ENCODE measurements around the gene ITPR1.

The ITPR1 gene

GRCh38 chr3:4724051-4724629 is 231.0 kb downstream of the ITPR1 start:
- no peak for DNase-seq

DNA sequence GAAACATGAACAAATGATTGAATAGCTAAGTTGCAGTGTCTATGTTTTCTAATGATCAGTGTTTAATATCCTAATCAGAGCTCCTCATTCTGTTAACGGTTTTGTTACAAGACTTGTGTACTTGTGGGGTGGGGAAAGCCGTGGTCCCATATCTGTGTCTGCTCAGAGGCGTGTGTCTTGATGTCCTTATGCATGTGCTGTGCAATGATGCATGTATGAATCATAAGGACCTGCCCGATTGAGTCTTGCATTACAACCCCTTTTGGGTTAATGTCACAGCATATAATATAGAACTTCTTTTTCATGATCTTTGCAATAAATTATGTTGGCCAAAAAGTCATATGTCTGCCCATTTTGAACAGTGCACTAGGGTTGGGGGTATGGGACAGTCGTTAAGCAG is 233.4 kb downstream of the ITPR1 start:
- DNase-seq, result no peak

GRCh38 chr3:4729061-4729973 is 236.2 kb downstream of the ITPR1 start:
- DNase-seq, result no peak

GRCh38 chr3:4730719-4731118 is 237.6 kb downstream of the ITPR1 start:
- DNase-seq, result no peak

DNA sequence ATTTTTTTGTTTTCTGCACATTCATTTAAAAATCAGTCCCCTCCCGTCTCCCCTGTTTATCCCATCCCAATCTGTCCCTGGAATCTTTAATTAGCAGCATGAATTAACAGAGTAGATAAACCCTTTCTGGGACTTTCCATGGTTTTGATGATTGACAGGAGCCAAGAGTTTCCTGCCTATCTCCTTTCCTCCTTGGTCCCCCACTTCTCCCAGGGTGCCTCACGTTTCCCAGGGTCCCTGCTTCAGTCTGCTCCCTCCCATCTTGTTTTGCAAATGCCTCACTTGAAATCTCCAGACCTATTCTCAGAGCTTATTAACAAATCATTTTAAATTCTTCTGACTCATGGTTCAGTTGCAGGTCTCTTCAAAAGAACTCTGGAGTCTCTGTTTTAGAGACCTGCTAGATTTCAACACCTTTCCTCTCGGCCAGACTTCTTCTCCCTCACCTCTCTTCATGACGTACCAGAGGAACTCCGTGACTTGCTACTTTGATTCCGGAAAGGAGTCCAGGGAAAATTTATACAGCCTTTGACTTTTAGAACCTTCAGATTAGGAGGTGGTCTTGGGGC is 238.5 kb downstream of the ITPR1 start:
- no peak for DNase-seq

DNA sequence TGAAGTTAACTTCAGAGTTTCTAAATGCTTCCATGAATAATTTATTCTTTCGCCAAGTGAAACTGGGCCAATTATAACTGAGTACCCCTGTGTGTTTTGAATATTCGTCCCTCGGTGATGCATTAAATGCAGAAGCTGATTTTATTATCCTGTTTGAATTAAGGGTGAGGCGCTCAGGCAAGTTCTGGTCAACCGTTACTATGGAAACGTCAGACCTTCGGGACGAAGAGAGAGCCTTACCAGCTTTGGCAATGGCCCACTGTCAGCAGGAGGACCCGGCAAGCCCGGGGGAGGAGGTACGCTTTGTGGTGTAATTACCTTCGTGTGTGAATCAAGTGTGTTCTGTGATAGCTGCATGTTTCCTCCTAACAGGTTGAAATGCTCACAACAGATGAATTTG is 239.8 kb downstream of the ITPR1 start:
- no peak for DNase-seq

- no peak for DNase-seq
Measured at GRCh38 chr3:4734454-4734853, 241.3 kb downstream of the ITPR1 start.

GRCh38 chr3:4735243-4735642 is 242.1 kb downstream of the ITPR1 start:
- DNase-seq, result no peak

DNA sequence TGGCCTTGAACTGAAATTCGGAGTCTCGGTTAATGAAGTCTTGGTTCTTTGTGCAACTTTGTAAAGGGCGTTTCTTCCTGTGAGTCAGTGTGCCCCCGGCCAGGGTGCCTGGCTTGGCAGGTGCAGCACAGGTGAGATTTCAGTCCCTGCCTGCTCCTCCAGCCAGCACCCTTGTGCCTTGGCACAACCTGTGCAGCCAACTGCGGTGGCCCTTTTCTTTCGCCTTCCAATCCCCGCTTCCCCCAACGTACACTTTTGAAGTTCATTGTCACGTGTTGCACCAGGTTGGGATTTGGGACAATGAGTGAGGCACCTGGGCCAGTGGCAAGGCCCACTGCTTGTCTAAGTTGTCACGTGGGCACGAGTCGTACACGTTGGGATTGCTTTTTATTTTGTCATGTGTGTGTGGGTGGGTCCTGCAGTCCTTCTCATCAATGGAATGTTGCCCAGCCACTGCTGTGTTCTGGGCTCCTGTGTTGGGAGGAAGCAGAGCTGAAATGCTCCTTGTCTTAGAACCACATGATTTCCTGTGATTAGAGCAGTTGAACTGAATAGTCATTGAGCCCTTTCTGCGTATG is 243.2 kb downstream of the ITPR1 start:
- no peak for DNase-seq

DNA sequence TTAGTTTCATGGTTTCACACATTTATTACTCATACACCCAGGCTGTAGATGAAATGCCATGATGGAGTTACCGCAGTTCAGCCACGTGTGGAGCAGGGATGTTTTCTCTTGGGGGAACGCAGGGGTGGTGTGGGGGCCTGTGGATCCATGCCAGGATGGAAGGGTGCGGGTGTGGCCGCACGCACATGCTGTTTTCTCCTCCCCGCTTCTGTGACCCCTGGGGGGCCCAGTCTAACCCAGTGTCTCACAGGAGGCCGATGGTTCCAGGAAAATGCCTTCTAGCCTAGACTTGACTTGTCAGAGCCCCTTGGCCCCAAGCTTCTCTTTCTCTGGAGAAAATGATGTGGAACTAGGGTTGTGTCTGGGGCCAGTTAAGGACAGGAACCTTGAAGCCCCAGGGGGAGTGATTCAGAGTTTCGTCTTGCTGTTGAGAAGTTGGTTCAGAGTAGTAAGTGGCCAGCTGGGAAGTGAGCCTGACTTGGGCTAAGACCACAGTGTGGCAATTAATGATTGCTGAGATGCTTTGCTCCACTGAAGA is 245.7 kb downstream of the ITPR1 start:
- DNase-seq, result no peak

DNA sequence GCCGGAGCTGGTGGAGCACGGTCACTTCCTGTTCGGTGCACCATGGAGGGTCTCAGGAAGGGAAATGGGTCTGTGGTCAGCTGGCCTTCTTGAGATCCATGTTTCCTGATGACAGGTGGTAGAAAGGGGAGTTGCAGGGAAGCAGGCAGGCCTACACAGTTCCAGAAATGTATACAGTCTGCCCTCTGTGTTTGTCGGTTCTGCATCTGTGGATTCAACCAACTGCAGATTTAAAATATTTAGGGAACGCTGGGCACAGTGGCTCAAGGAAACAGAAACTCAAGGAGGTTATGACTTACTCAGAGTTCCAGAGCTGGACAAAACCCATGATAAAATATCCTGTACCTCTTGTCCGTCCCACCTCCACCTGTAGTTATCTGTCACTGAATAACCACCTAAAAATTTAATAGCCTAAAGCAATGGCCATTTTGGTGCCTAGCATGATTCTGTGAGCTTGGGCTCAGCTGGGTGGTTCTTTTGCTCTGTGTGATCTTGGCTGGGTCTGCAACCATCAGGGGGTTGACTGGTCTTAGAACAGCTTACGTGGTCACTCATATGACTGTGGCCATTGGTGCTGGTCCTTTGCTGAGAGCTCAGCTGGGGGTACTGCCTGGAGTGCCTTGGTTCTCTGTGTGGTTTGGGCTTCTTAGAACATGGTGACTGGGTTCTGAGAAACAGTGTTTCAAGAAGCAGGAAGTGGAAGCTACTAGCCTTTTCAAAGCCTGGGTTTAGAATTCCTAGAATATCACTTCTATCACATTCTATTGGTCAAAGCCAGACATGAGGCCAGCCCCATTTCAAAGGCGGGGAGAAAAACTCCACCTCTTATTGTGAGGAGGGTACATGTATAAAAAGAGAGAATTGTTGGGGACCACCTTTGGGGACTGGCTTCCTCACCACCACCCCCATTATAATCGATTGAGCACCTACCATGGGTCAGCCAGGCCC is 246.4 kb downstream of the ITPR1 start:
- no peak for DNase-seq

DNA sequence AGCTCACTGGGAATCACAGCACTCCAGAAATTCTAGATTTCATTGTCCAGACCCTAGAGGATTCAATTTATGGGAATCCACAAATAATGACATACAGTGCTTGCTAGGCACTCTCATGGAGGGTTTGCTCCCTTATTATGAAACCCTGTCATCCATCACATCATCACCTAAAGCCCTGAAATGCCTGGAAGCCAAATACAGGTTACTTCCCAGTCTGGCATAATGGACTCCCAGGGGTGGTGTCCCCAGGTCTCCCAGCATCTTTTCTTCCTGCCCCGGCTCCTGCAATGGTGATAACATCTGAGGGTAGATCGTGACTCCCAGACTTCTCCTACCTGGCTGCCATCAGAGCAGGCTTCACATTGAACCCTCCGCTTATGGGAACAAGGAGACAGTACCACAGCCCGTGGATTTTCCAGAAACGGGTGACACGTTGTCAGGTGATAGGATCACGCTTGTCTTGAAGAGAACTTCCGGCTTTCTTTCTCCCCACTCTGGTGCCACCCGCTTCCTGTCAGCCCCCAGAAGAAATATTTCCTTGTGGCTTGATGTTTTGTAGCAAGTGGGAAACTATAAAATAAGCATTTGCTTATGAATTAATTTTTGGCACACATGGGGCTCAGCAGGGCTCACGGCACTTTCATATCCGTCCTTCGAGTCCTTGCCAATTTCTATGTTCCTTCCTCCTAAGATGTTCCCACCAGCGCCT is 247.4 kb downstream of the ITPR1 start:
- DNase-seq, result no peak

GRCh38 chr3:4741106-4741403 is 247.9 kb downstream of the ITPR1 start:
- DNase-seq, result no peak

- no peak for DNase-seq
Measured at GRCh38 chr3:4741404-4742307, 248.5 kb downstream of the ITPR1 start.

DNA sequence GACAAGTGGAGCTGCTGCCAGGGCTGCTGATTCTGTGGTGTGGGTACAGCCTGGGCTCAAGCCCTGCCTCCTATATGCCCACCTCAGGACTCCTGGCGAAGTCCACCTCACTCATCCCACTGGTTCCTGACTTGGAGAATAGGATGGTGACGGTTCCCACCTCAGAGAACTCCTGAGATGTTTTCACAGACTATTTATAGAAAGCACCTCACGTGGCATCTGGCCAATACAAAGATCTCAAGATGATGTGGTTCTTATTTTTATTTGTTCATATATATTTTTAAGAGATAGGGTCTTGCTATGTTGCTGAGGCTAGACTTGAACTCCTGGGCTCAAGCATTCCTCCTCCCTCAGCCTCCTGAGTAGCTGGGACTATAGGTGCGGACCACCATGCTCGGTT is 249.2 kb downstream of the ITPR1 start:
- DNase-seq, result no peak

GRCh38 chr3:4743371-4743770 is 250.2 kb downstream of the ITPR1 start:
- DNase-seq, result no peak

GRCh38 chr3:4744405-4745234 is 251.5 kb downstream of the ITPR1 start:
- no peak for DNase-seq

DNA sequence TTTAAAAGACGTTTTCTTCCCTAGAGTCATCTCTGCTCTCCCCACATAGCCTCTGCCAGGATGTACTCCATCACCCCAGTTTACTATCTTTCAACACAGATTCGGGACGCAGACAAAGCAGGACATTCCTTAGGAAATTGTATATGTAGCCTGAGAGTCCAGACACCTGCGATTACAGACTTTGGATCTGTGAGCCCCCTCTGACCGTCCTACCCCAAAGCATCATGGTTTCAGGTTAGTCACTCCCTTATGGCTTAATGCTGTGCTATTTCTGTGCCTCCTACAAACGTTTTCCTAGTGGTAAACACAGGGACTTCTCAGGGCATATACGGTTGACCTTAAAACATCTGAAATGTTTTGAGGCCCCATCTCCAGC is 252.1 kb downstream of the ITPR1 start:
- DNase-seq, result no peak

DNA sequence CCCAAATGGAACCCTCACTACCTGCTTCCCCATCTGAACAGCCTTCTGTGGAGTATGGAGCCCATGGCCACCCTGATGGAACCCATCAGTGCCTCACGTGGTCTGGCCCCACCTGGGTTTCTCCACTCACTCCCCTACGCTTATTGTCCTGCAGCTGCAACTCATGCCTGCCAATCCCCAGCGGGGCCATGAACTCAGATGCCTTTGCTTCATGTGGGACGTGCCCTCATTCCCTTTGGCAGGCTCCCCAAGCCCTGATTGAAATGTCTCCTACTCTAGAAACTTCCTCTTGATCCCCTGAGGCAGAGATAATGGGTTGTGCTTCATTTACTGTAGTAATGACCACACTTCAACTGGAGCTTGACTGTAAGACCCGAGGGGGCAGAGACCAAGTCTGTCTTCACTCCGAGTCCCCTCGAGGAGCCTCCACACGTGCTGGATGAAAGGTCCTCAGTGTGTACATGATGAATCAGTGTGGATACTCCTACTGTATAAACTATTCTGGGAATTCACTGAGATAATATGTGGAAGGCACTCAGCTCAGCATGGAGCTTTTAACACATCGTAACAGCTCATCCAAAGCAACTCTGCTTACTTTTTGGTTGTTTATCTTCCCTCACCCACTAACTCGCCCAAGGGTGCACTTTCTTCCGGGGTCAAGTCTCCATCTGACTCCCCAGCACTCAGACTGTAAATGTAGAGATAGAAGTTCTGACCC is 253.3 kb downstream of the ITPR1 start:
- no peak for DNase-seq
